Colonic mucosa (tissue), 4 donors: ENCODE results near the gene ATP2C2. TPM values are rescaled to one million over a fixed set of nuclear protein-coding genes. Genes with fewer than 3 reads are reported as not detected.

ENCODE experiments used
- DNase-seq: peaks from one replicate; pipeline ENCODE4 v3.0.0-alpha.2; 2020
- H3K27ac ChIP-seq: fragments of 200-600 bp; one replicate; pipeline ENCODE4 v1.8.0; 2021
- H3K27me3 ChIP-seq: fragments of 200-600 bp; one replicate; pipeline ENCODE4 v1.8.0; 2021
- H3K36me3 ChIP-seq: fragments of 200-600 bp; one replicate; pipeline ENCODE4 v1.8.0; 2021
- H3K4me1 ChIP-seq: fragments of 200-600 bp; one replicate; pipeline ENCODE4 v1.8.0; 2021; ENCODE audit warnings: mild to moderate bottlenecking
- H3K4me3 ChIP-seq: fragments of 200-600 bp; one replicate; pipeline ENCODE4 v1.8.0; 2021
- H3K9ac ChIP-seq, 2 donors: one replicate each; pipeline ENCODE4 v1.7.0; 2013; ENCODE audit warnings: control low read depth in 2 of 2, low read depth in 2 of 2, low read length in 2 of 2
- H3K9me3 ChIP-seq: fragments of 200-600 bp; one replicate; pipeline ENCODE4 v1.8.0; 2021
- intact Hi-C: fragments of 100-400 bp; cut with DNase I; formaldehyde crosslinking; loops from one replicate; pipeline ENCODE4 v1.14.1; 2022
- total RNA-seq, 2 donors: library from RNA; stranded (reverse); fragmentation: NEBNext Ultra II Directional in 1 of 2; extraction: Animal tissue kit (Norgen Biotek cat#: 25700) in 1 of 2; gene quantifications; one replicate each; pipeline ENCODE4 v1.2.1, GENCODE V29; 2021
- TF ChIP-seq, protein P1 (sequence below): fragments of 200-600 bp; IDR thresholded peaks from one replicate; pipeline ENCODE4 v1.8.0; 2022; ENCODE audit warnings: antibody characterized with exemption, mild to moderate bottlenecking
- donor health status: healthy.
- donor health status: DM: no; HTN: no; CAD: no.
- donor health status: DM: no; HTN: no; CAD: no.

Gene ATP2C2
- total RNA-seq, 2 donors from 2014 or later, result 126 to 220 TPM

DNA sequence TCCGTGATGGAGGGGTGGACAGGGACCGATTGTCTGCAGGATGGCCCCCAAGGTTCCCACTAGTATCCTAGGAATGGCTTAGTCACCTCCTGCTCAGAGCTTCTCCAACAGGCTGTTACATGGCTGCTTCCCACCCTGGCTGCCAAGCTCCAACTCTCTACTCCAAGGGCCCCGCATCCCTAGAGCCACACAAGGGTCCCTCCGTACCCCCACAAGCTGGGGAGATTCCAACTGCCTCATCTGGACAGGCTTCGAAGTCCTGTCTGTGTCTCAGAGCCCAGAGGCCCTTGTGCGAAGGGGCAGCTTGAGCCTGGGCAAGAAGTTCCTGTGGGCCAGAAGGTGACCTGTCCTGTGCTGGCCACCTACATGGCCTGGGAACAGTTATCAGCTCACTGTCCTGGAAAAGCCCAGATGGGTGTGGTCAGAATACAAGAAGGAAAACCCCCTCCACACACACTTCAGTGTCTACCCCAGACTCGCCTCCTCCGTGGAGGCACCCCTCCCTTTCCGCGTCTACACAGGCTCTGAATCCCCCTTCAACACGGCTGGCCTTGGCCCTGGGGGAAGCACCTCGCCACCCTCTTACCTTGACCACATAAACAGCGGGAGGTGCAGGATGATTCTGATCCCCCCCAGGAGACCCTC is 135.5 kb downstream of the ATP2C2 start:
- no peaks in the 10 kb centered on the region for H3K36me3 ChIP-seq
- DNase-seq, result no peak
- no peak overlapping the region for H3K27ac ChIP-seq
- no peaks in the 10 kb centered on the region for H3K4me1 ChIP-seq
- H3K9ac ChIP-seq, result peak overlapping the region; percentile 44 to 78
- H3K4me3 ChIP-seq, result peak overlapping the region; percentile 49
- intact Hi-C loops, result no loop called here
- no peaks in the 10 kb centered on the region for H3K27me3 ChIP-seq
- H3K9me3 ChIP-seq, result no peaks in the 10 kb centered on the region
- TF ChIP-seq, protein P1, sequence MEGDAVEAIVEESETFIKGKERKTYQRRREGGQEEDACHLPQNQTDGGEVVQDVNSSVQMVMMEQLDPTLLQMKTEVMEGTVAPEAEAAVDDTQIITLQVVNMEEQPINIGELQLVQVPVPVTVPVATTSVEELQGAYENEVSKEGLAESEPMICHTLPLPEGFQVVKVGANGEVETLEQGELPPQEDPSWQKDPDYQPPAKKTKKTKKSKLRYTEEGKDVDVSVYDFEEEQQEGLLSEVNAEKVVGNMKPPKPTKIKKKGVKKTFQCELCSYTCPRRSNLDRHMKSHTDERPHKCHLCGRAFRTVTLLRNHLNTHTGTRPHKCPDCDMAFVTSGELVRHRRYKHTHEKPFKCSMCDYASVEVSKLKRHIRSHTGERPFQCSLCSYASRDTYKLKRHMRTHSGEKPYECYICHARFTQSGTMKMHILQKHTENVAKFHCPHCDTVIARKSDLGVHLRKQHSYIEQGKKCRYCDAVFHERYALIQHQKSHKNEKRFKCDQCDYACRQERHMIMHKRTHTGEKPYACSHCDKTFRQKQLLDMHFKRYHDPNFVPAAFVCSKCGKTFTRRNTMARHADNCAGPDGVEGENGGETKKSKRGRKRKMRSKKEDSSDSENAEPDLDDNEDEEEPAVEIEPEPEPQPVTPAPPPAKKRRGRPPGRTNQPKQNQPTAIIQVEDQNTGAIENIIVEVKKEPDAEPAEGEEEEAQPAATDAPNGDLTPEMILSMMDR, result no peak

DNA sequence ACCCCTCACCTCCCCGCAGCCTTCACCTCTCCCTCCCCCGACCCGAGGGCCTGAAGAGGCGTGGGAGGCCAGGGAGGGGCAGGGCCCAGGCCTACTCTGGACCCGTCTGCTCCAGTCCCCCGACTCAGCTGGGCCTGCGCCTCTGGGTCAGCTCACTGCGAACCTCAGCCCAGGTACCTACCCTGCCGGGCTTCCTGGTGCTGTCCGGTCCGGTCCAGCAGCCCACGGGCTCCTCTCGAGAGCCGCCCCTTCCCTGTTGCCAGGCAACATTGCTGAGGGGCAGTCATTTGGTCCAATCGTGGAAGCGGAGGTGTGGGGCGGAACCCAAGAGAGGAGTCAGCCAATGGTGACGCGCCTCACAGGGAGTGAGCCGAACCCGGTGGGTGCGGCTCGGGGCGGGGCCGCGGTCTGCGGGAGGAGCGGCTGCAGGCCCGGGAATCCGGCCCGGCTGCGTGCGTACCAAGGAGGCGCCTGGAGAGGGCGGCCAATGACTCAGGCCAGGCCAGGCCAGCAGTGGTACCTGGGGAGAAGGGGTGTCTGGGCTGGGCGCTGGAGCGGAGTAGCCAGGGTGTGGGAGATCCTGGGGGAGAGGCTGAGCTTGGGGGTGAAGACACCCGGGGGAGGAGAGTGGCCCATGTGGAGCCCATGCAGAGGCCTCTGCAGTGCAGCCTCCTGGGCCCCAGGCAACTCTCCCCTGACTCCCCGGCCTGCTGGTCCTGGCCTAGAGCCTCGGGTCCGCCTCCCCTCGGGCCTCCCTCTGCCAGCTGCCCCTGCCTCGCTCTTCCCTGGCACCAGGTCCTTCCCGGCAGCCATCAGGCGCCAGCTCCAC is 136.3 kb downstream of the ATP2C2 start, which contains the start of gene MEAK7:
TSS of gene MEAK7 (minus strand) at position 240 of the 829 bp plus-strand sequence. CDS start 6,573 bp downstream, outside the sequence.
- peak within 1 kb of the TSS; percentile 51 for H3K27ac ChIP-seq
- no peaks in the 10 kb centered on the region for H3K4me1 ChIP-seq
- intact Hi-C loops, result no loop called here
- no peaks in the 10 kb centered on the region for H3K9me3 ChIP-seq
- TF ChIP-seq, protein P1, result no peak
- DNase-seq, result peak; percentile 100
- H3K36me3 ChIP-seq, result no peaks in the 10 kb centered on the region
- peak within 1 kb of the TSS; percentile 49 for H3K4me3 ChIP-seq
- H3K9ac ChIP-seq, result peak within 1 kb of the TSS; percentile 78 to 81
- H3K27me3 ChIP-seq, result no peaks in the 10 kb centered on the region

DNA sequence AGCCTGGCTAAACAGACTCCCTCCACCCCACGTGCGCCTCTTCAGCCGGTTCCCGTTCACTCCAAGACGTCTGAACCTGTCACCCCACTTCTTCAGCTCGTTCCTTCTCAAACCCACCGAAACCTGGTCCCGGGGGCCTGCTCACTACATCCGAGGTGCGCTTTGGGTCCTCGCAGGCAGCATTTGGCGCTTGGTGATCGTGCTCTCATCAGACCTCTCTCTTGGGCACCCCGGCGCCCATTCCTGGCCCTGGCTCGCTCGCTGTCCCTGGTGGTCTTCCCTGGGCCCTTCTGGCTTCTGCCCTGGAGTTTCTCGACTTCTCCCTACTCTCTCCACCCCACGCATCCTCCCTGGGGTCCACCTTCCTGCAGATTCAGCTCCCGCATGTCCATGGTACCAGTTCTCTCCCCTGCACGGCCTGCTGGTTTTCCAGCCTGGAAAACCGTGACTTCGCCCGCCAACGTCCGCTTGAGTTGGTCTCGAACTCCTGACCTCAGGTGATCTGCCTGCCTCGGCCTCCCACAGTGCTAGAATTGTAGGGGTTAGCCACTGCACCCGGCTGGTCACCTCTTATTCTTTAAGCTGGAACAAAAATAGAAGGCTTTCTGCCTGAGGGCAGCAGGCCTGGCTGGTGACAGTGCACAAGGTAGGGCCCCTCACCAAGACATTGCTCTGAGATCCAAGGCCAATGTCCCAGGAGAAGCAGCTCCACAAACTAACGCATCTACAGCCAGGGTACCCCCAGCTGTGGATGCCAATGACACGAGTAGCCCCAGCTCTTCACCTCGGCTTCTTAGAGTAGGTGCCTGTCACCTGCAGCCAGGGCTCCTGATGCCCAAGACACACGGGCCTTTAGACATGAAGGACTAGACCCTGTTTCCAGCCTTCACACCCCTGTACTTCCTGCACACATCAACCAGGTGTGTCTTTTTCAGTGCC is 137.2 kb downstream of the ATP2C2 start:
- no peak for DNase-seq
- peak overlapping the region; percentile 51 for H3K27ac ChIP-seq
- intact Hi-C loops, result no loop called here
- no peaks in the 10 kb centered on the region for H3K36me3 ChIP-seq
- peak overlapping the region; percentile 78 to 81 for H3K9ac ChIP-seq
- no peaks in the 10 kb centered on the region for H3K9me3 ChIP-seq
- H3K4me1 ChIP-seq, result no peaks in the 10 kb centered on the region
- TF ChIP-seq, protein P1, result no peak
- peak overlapping the region; percentile 49 for H3K4me3 ChIP-seq
- H3K27me3 ChIP-seq, result no peaks in the 10 kb centered on the region

DNA sequence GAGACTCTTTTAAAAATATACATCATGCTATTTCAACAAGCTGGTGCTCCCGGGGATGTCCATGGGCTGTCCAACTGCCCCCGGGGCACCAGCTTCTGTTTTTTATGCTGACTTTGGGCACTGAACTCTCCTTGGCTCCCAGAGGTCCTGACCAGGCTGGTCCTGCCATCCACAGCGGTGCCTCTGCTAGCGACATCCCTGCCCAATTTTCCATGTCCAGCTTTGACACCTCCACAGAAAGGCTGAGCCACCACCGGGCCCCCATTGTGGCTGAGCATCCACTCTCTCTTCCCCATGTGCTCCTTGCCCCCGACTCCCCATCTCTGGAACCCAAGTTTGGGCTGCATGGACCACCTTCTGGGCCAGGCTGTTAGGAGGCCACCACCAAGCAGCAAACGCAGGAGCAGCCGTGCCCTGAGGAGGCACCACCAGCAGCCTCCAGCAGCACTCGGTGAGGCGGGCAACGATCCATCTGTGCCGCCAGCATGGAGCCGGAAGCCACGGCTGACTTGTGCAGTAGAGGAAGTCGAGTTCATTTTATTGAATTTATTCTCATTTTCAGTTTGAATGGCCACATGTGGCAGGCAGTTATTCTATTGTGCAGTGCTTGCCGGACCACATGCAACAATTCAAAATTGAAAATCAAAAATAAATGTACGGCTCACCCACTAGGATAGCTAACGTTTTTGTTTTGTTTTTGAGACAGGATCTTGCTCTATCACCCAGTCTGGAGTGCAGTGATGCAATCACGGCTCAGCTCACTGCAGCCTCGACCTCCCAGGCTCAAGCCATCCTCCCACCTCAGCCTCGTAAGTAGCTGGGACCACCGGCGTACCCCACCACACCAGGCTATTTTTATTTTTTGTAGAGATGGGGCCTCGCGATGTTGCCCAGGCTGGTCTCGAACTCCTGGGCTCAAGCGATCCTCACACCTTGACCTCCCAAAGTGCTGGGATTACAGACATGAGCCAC is 139.0 kb downstream of the ATP2C2 start:
- intact Hi-C loops, result no loop called here
- DNase-seq, result no peak
- TF ChIP-seq, protein P1, result no peak
- no peak overlapping the region for H3K9ac ChIP-seq
- H3K4me3 ChIP-seq, result no peak overlapping the region
- H3K4me1 ChIP-seq, result no peaks in the 10 kb centered on the region
- no peaks in the 10 kb centered on the region for H3K27me3 ChIP-seq
- H3K9me3 ChIP-seq, result no peaks in the 10 kb centered on the region
- no peaks in the 10 kb centered on the region for H3K36me3 ChIP-seq
- H3K27ac ChIP-seq, result no peak overlapping the region
